ENCODE data around the gene HAUS6.
"Not testable (repeated sequence)": the region's sequence is repeated elsewhere in the genome, so short reads cannot be mapped to it uniquely, and the experiment has no call there.

The HAUS6 gene

DNA sequence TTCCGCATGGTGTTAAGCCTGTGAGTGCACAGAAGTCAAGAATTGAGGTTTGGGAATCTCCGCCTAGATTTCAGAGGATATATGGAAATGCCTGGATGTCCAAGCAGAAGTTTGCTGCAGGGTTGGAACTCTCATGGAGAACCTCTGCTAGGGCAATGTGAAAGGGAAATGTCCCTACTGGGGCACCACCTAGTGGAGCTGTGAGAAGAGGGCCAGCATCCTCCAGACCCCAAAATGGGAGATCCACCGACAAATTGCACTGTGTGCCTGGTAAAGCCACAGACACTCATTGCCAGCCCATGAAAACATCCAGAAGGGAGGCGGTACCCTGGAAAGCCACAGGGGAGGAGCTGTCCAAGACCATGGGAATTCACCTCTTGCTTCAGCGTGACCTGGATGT, 66.1 kb downstream of the HAUS6 start:
- no peak overlapping the region for H3K4me2 ChIP-seq
- H3K27ac ChIP-seq, result no peak overlapping the region
- H3K27me3 ChIP-seq, result no peaks in the 10 kb centered on the region
- no peak overlapping the region for H3K4me3 ChIP-seq
- H3K9me3 ChIP-seq, result peaks cover 5% of the 10 kb centered on the region; the same call in 1 of the 2 replicates
- no peaks in the 10 kb centered on the region for H3K36me3 ChIP-seq
- H4K20me1 ChIP-seq, result no peaks in the 10 kb centered on the region
- H3K9ac ChIP-seq, result no peak overlapping the region
- no peaks in the 10 kb centered on the region for H3K4me1 ChIP-seq
- TF ChIP-seq Cebpa-rat (IDR thresholded peaks at IDR 0.05), result no peak

DNA sequence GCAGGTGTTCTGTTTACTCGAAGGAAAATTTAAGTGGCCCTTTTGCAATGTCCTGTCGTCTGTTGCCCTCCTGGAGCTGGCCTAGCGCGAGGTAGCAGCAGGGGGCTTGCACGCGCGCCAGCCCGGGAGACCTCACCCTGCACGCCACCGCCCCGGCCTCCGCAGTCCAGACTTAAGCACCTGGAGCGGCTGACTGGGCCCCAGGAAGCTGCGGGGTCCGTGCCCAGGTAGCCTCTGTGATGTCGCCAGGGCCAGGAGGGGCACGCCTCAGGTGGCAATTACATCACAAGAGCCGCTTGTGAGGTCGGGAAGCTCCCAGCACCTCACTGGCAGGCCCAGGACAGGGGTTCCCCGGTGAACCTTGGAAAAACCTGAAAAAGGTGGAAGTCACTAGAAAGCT, 69.7 kb downstream of the HAUS6 start, which contains the start of gene SAXO1:
TSS of gene SAXO1 (minus strand) at position 195 of the 400 bp plus-strand sequence. CDS start 301 bp downstream, outside the sequence.
- Histone ChIP-seq H3K27me3 (no peaks in the 10 kb centered on the region), H3K4me1 (no peaks in the 10 kb centered on the region), H3K36me3 (no peaks in the 10 kb centered on the region), H3K9ac (no peak within 1 kb of the TSS), H3K9me3 (peaks cover 5% of the 10 kb centered on the region; the same call in 1 of the 2 replicates), H3K27ac (no peak within 1 kb of the TSS), H4K20me1 (no peaks in the 10 kb centered on the region), H3K4me2 (no peak within 1 kb of the TSS), H3K4me3 (no peak within 1 kb of the TSS)
- no peak for TF ChIP-seq Cebpa-rat (IDR thresholded peaks at IDR 0.05)

DNA sequence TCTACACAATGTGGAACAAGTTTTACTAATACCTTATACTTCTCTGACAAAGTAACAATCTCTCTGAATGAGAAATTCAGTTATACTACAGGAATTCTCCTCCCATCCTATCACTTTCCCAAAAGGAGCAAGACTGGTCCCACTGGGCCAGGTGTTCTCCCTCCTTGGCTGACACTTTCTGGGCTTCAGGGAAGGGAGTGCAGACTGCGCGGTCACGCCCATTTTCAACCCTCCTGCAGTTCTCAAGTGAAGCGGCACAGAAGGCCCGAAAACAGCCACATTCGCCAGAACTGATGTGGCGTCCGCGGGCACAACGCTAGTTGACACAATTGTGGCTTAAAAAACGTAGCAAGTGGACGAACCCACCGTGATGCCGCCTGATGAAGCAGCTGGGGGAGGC, 70.3 kb downstream of the HAUS6 start:
- Histone ChIP-seq H3K36me3 (no peaks in the 10 kb centered on the region), H4K20me1 (no peaks in the 10 kb centered on the region)

DNA sequence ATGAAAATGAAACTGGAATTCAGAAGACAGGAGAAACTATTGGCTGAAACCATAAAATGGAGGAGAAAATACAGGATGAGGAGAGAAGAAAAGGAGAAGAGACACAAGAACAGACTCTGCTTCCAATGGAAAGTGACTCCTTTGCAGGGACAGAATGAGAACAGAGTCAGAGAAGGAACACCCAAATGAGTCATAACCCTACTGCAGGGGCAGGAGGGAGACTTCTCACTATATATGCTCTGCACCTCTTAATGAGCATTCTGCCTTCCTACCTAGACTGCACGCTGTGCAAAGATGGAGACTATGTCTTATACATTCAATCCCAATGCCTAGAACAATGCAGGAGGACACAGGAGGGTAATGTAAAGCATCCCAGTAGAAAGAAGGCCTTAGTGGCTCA, 71.8 kb downstream of the HAUS6 start:
- no peak overlapping the region for H3K27ac ChIP-seq
- H3K4me2 ChIP-seq, result no peak overlapping the region
- no peaks in the 10 kb centered on the region for H3K27me3 ChIP-seq
- no peaks in the 10 kb centered on the region for H3K9me3 ChIP-seq
- H3K4me3 ChIP-seq, result no peak overlapping the region
- no peak for TF ChIP-seq Cebpa-rat (IDR thresholded peaks at IDR 0.05)
- no peaks in the 10 kb centered on the region for H3K36me3 ChIP-seq
- no peaks in the 10 kb centered on the region for H3K4me1 ChIP-seq
- no peaks in the 10 kb centered on the region for H4K20me1 ChIP-seq
- no peak overlapping the region for H3K9ac ChIP-seq

More for the DNA sequence above, 70.3 kb downstream of the HAUS6 start:
- Histone ChIP-seq H3K9ac (no peak overlapping the region), H3K9me3 (peaks cover 5% of the 10 kb centered on the region; the same call in 1 of the 2 replicates), H3K4me1 (no peaks in the 10 kb centered on the region), H3K27me3 (no peaks in the 10 kb centered on the region), H3K4me2 (no peak overlapping the region), H3K27ac (no peak overlapping the region), H3K4me3 (no peak overlapping the region)
- no peak for TF ChIP-seq Cebpa-rat (IDR thresholded peaks at IDR 0.05)

DNA sequence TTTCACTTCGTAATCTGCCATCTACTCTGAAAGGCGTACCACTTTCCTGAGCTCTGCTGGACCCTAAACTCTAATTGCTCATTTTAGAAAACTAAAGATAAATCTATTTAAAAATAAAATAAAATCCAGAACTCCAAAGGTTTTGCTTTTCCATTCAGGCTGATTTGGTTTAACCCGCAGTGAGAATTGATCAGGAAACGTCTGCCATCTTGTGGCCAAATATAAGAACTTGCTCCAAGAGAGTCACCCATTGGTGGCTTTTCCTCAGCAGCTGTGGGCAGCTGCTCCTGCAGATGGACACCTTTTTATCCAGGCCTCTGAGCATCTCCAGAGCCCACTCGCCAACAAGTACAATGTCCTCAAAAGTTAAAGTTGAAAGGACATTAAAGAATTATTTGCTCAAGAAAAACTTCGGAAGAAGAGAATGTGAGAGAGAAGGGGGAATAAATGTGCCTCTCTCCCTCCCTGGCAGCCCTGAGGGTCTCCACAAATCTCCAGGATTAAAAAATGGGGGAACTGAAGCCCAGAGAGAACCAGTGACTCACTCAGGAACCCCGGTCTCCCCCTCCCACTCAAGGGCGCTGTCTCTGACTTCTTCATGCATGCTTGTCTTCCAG, 73.8 kb downstream of the HAUS6 start:
- Histone ChIP-seq H3K4me1 (no peaks in the 10 kb centered on the region), H3K9ac (no peak overlapping the region), H3K36me3 (no peaks in the 10 kb centered on the region), H3K4me2 (no peak overlapping the region), H4K20me1 (no peaks in the 10 kb centered on the region), H3K27me3 (no peaks in the 10 kb centered on the region), H3K9me3 (no peaks in the 10 kb centered on the region), H3K4me3 (no peak overlapping the region), H3K27ac (no peak overlapping the region)
- no peak for TF ChIP-seq Cebpa-rat (IDR thresholded peaks at IDR 0.05)

DNA sequence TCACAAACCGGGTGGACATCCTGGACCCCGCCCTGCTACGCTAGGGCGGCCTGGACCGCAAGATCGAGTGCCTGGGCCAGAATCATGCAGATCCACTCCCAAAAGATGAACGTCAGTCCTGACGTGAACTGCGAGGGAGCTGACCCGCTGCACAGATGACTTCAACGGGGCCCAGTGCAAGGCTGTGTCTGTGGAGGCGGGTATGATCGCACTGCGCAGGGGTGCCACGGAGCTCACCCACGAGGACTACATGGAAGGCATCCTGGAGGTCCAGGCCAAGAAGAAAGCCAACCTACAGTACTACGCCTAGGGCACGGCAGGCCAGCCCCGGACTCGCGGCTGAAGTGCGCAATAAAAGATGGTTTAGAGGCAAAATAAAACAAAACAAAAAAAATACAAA, 74.9 kb downstream of the HAUS6 start:
- Histone ChIP-seq H3K27ac (no peak overlapping the region), H4K20me1 (no peaks in the 10 kb centered on the region), H3K9me3 (no peaks in the 10 kb centered on the region), H3K27me3 (no peaks in the 10 kb centered on the region), H3K4me2 (no peak overlapping the region), H3K4me3 (no peak overlapping the region), H3K9ac (no peak overlapping the region), H3K4me1 (no peaks in the 10 kb centered on the region), H3K36me3 (no peaks in the 10 kb centered on the region)
- no peak for TF ChIP-seq Cebpa-rat (IDR thresholded peaks at IDR 0.05)

DNA sequence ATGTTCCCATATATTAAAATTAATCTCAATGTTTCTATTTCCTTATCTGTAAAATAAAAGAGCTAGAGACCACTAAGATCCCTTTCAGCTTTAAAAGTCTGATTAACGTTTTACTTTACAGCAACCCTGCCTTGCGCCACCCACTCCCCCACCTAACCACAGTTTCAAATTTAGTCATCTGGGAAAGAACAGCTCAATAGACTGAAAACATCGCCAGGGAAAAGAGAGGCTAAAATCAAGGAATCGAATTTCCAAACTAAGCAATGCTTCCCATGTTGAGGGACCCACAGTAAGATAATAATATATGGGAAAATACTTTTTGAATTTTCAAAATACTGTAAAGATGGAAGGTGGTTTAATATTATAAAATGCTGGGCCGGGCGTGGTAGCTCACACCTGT, 76.3 kb downstream of the HAUS6 start:
- H3K27me3 ChIP-seq, result no peaks in the 10 kb centered on the region
- no peak for TF ChIP-seq Cebpa-rat (IDR thresholded peaks at IDR 0.05)

DNA sequence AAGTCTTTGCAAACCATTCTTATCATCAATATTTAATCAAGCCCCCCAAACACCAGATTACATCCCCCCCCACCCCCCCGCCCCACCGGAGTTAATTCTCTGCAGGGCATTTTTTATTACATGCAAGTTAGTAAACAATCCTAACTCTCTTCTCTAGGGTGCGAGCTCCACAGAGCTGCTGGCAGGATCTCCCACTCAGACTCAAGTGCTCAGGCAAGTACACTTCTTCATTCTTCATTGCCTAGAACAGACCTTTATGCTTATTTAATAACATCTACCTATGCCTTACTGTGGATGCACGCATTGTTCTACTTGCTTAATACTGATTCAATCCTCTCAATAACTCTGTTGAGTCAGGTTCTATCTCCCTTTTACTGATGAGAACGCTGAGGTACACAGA, 79.6 kb downstream of the HAUS6 start:
- Histone ChIP-seq H4K20me1 (no peaks in the 10 kb centered on the region), H3K9ac (no peak overlapping the region), H3K27ac (no peak overlapping the region), H3K4me2 (no peak overlapping the region), H3K27me3 (no peaks in the 10 kb centered on the region), H3K4me1 (no peaks in the 10 kb centered on the region), H3K4me3 (no peak overlapping the region), H3K36me3 (no peaks in the 10 kb centered on the region), H3K9me3 (no peaks in the 10 kb centered on the region)
- TF ChIP-seq Cebpa-rat (IDR thresholded peaks at IDR 0.05), result no peak

More for the DNA sequence above, 76.3 kb downstream of the HAUS6 start:
- Histone ChIP-seq H3K4me2 (no peak overlapping the region), H3K4me3 (no peak overlapping the region), H3K4me1 (no peaks in the 10 kb centered on the region), H3K27ac (no peak overlapping the region), H3K9ac (no peak overlapping the region), H4K20me1 (no peaks in the 10 kb centered on the region), H3K9me3 (no peaks in the 10 kb centered on the region), H3K36me3 (no peaks in the 10 kb centered on the region)

DNA sequence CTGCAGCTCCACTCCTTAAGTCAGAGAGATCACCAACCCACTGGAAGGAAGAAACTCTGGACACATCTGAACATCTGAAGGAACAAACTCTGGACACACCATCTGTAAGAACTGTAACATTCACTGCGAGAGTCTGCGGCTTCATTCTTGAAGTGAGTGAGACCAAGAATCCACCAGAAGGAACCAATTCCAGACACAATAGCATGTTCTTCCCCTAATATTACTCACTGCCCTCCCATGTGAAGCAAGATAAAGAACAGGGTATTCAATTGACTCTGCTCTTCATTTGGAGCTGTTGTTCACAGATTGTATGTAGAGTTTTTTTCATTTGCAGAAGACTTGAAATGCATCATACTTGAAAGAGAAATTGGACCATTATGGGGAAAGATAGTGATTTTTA, 80.5 kb downstream of the HAUS6 start:
- Histone ChIP-seq H3K27me3 (no peaks in the 10 kb centered on the region), H3K4me2 (no peak overlapping the region), H3K9ac (no peak overlapping the region), H4K20me1 (no peaks in the 10 kb centered on the region), H3K4me3 (no peak overlapping the region), H3K9me3 (no peaks in the 10 kb centered on the region), H3K36me3 (no peaks in the 10 kb centered on the region), H3K27ac (no peak overlapping the region), H3K4me1 (no peaks in the 10 kb centered on the region)
- no peak for TF ChIP-seq Cebpa-rat (IDR thresholded peaks at IDR 0.05)

DNA sequence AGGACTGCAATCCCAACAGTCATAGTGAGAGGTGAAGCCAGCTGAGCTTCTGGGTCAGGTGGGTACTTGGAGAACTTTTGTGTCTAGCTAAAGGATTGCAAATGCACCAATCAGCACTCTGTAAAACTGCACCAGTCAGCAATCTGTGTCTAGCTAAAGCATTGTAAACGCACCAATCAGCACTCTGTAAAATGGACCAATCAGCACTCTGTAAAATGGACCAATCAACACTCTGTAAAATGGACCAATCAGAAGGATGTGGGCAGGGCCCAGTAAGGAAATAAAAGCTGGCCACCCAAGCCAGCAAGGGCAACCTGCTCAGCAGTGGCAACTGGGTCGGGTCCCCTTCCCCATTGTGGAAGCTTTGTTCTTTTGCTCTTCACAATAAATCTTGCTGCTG, 81.1 kb downstream of the HAUS6 start:
- not testable (repeated sequence) for H3K27ac ChIP-seq, H3K27me3 ChIP-seq, H3K36me3 ChIP-seq, H3K9me3 ChIP-seq, H3K4me2 ChIP-seq, H3K9ac ChIP-seq, H3K4me1 ChIP-seq, H4K20me1 ChIP-seq, H3K4me3 ChIP-seq

Data from BLaER1 (cell line).